CD1c-positive myeloid dendritic cell (primary cell): ENCODE results near the gene CLIP4.
"Not testable (repeated sequence)": the region's sequence is repeated elsewhere in the genome, so short reads cannot be mapped to it uniquely, and the experiment has no call there.

ENCODE experiments used
- DNase-seq: peaks from one replicate; pipeline ENCODE4 v3.0.0-alpha.2; 2016; ENCODE audit errors: extremely low spot score

CLIP4 gene, protein sequence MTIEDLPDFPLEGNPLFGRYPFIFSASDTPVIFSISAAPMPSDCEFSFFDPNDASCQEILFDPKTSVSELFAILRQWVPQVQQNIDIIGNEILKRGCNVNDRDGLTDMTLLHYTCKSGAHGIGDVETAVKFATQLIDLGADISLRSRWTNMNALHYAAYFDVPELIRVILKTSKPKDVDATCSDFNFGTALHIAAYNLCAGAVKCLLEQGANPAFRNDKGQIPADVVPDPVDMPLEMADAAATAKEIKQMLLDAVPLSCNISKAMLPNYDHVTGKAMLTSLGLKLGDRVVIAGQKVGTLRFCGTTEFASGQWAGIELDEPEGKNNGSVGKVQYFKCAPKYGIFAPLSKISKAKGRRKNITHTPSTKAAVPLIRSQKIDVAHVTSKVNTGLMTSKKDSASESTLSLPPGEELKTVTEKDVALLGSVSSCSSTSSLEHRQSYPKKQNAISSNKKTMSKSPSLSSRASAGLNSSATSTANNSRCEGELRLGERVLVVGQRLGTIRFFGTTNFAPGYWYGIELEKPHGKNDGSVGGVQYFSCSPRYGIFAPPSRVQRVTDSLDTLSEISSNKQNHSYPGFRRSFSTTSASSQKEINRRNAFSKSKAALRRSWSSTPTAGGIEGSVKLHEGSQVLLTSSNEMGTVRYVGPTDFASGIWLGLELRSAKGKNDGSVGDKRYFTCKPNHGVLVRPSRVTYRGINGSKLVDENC

DNA sequence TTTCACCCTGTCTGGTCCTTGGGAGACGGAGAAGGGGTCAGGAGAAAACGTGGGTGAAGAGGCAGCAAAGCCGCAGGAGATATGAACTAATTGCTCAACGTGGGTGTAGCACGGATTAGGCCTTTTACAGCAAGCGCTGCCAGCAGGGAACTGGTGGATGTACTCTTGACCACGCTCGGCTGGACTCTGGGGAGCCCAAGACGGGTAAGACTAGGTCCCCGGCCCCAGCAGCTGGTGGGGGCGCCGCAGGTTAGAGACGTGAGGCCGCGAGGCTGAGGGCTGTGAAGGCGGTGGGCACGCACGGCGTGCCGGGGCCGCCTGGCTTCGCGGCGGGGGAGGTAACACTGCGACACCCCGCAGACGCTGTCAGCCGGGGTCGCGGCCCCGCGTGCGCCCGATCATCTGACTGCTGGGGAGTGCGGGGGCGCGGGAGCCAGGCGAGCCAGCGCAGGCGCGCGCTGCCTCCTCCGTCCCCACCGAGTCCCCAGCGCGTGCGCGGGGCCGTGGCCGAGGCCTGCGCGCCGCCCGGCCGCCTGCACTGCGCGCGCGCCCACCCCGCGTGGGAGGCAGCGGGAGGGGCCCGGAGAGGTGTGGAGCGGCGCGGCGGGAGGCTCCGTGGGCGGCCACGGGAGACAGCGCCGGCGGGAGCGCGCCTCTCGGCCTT is at the start of gene CLIP4:
Gene CLIP4 (plus strand): TSS at position 470 of the 664 bp plus-strand sequence. CDS start 5,974 bp downstream, outside the sequence.
- peak; percentile 92 for DNase-seq

DNA sequence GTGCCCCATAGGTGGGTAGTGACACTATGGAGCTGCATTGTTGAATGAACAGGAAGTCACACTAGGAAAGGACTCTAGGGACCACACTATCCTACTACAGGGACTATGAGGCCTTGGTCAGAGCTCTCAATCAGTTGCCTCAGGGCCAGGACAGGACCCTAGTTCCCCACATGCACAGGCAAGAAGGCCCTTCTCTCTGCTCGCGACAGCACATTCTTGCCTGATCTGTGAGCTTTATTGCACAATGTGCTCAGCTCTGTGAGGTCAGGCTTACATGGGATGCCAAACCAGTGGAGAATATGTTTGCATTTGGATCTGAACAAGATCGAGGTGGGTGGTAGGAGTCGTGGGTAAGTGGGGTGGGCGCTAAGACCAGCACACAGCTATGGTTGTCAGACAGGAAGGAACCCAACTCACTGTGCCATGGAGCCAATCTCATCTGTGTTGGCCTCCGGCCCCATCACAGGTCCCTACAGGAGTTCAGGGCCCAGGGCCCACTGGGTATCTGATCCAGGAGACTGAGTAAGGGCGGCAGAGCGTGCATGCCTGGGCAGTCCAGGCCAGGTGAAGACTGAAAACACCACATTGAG is 48.8 kb upstream of the CLIP4 start:
- DNase-seq, result peak; percentile 59

DNA sequence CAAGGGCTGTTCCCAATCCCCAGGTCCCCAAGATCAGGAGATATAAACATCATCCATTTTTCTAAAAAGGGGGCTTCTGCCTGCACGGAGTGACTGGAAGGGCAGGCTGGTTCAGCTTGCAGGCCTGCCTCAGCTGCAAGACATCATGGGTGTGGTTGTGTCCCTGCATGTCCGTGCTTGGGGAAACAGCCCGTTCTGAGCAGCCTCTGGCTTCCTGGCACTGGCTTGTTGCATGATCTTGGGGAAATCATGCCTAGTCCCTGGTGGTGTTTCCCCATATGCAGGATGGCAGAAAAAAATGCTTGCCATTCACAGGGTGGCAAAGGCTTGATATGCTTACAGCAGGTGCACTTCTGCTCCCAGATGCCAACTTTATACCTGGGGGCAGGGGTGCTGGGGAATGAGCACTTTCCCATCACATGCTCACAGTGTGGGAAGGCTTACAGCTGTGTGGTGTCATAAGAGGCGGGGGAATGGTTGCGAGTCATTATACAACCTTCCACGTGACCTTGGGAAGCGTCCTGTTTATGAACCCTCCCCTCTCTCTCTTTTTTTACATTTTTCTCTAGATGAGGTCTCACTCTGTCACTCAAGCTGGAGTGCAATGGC is 48.1 kb upstream of the CLIP4 start:
- DNase-seq, result peak; percentile 24

DNA sequence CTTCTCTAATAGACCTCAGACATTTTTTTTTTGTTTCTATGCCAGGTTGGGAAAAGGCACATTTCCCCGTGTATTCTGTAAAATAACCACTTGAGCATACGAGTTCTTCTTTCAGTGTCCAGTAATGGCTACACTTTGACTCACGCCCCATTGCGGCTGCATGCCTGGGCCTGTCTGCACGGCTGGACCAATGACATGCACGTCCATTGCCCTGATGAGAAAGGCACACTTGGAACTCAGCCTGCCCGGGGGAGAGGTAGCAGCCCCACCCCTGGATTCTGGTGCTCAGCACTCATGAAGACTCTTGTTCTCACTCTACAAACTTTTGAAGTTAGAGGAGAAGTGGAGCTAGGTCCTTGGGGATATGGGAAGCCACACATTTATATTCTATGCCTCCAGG is 46.7 kb upstream of the CLIP4 start:
- no peak for DNase-seq

DNA sequence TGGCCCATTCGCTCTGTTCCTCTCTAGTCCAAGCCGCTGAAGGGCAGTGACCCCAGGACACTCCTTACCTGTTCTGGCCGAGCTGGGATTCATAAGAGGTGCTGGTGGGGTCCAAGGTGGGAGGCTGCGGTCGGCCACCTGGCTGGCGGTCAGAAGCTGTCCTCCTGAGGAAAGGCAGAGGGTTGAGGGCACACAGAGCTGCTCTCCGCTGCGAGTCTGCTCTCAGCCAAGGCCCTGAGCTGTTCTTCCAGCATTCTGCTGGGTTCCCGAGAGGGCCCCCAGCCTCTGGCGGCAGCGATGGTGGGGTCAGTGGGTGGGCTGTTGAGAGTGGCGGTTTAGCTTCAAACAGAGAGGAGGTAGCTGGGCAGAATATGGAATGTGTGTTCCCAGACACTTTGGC is 44.7 kb upstream of the CLIP4 start:
- DNase-seq, result no peak

DNA sequence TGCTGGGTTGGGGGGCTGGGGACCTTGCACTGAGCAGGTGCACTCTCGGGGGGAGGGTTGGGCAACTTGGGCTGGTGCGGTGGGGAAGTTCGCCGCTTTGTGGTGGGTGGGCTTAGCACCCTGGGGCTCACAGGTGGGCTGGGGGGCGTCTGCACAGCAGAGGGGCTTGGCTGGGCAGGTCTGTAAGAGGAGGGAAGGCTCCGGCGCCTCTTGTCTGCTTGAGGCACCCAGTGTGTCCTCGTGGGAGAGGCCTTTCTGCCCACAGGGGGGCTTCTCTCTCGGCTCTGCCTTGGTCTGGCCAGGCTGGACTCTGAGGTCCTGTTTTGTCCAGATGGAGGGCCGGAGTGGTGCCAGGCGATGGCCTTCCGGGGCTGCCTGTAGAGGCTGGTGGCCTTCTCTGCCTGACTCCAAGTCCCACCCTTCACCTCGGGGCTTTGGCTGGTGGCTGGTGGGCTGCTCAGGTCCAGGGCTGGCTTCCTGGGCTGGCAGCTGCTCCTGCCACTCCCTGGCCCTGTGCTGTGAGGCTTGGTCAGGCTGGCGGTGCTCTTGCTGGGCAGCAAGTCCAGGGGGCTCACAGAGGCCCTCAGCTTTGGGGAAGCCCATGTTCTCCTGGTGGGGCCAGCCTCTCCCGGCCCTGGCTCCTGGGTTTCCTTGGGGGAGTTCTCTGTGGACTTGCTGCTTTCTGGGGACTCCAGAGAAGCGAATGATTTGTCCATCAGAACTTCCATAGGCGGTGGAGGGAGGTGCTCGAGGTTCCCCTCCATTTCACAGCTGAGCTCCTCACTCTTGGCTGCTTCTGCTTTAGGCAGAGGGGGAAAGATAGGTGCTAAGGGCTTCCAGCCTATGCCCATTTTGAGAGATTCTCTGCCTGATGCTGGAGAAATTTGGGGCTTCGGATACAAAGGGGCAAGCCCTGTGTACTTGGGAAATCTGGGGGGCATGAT is 43.9 kb upstream of the CLIP4 start:
- no peak for DNase-seq

DNA sequence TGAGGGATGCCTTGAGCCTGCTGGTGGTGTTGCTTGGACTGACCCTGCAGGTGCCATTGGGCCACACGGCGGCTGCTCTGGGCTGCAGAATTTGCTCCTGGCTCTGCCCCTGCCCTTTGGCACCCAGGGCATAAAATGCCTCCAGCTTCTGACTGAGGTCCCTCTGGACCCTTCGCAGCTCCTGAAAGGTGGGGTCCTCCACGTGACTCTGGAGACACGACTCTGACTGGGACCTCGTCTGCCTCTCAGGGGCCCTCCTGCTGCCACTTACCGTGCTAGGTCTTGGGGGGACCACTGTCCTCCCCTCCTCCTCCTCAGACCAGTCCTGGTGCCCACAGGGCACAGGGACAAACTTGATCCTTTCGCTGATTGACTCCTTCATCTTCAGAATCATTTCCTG is 43.0 kb upstream of the CLIP4 start:
- no peak for DNase-seq

DNA sequence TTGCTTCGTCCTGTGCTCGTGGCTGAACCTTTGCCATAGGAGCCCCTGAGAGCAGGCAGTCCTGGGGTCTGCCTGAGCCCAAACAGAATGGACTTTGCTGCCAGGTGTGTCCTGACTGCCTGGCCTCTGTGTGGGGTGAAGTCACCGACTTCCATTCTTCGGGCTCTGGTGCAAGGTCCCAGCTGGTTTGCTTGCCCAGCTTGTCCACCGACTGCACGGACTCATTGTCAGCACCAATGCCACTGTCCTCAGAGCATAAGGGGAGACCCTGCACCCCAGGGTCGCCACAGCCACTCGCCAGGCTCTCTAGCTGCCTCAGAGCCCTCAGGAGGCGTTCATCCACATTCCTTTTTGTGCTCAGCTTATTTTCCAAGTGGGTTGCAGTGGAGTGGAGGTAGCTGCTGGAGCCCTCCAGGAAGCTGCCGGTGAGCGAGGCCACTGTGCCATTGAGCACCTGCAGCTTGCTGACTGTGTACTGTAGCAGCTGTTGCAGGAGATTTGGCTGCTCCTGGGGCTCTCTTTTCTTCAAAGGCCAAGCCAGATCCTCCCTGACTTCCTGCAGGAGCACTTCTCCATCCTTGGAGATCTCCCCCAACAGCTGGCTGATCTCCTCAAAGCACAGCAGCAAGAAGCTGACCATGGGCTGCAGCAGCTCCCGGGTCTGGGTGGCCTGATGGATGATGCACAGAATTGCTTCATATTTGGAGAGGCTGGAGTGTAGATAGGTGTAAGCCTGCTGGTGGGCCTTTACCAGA is 42.1 kb upstream of the CLIP4 start:
- no peak for DNase-seq

DNA sequence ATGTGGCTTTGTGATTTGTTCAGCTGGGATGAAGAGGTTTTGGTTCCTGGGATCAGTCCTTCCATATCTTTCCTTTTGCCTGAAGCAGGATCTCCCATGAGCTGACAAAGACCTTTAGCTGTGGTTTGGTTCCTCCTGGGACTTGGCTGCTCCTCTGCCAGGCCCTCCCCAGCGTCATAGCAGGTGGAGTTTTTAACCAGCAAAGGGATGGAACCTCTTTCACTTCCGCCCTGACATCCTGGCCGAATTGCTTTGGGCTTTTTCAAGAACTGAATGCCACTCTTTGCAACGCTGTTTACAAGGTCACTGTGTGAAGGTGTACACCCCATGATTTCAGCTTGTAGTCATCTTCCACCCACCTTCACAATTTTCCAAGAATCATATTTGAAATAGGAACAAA is 41.3 kb upstream of the CLIP4 start:
- DNase-seq, result peak; percentile 32

DNA sequence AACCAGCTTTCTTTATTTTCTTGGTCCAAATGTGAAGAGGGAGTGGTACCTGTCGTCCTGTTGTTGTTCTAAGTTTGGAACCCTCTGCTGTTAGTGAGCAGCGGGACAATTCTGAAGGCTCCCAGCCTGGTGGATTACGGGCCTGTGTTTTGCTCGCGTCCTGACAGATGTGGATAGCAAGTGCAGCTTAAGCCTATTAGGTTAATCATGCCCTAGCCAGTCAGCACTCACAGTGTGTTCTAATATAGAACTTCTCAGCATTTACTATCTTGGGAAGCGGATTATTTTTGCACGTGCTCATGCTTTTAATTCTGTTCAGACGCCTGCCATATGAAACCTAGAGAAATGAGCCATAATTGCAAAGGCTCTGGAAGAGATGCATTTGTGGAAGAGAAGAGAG is 40.8 kb upstream of the CLIP4 start, which contains the start of gene PCARE:
Gene PCARE (minus strand): TSS at position 113 of the 400 bp plus-strand sequence. CDS start 262 bp downstream, outside the sequence.
- DNase-seq, result no peak

DNA sequence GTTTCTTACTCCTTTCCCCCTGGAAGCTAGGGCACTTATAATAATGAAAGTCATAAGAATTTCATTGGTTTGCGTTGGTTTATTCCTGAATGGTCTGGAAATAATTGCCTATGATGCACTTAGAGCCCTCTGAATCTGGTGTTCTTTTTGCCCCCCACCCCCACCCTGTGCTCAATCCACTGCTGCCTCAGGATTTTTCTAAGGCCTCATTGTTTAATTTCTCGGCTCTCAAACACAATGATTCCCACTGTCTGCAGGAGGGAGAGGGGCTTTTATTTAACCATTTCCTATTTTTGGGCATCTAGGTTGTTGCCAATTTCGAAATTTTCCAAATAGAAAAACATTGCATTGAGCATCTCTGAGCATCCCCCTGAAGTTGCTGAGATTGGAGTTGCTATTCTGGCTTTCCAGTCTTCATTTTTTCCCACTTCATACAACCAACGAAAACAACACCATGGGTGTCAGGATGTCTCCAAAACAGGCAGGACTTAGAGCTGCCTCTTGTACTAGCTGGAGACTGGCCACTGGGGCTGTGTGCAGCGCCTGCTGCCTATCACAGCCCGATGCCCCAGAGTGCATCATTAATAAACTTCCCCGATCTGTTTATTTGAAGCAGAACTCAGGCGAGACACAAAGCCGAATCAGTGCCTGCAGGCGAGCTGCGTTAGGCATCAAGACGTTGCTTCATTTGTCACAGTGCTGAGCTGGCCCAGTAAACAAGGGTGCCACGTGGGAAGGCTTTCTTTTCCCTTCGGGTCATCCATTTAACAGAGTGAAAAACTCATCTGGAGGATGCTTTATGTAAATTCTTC is 39.1 kb upstream of the CLIP4 start:
- DNase-seq, result no peak

DNA sequence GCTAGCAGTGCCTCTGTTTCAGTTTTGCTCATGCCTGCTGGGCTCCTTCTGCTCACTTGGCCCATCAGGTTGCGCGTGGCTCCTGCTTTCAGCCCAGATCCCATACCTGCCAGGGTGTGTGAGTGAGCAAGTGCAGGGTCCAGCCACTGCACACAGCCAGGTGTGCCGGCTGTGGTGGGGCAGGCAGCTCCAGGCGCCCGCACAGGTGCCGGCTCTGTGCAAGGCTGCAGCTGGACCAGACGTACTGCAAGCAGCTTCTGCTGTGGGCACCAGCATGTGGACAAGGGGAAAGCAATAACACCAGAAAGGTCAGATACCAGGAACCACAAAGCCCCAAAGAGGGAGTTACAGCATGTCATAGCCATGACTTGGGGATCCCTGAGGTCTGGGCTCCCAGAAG is 35.3 kb upstream of the CLIP4 start:
- DNase-seq, result no peak

DNA sequence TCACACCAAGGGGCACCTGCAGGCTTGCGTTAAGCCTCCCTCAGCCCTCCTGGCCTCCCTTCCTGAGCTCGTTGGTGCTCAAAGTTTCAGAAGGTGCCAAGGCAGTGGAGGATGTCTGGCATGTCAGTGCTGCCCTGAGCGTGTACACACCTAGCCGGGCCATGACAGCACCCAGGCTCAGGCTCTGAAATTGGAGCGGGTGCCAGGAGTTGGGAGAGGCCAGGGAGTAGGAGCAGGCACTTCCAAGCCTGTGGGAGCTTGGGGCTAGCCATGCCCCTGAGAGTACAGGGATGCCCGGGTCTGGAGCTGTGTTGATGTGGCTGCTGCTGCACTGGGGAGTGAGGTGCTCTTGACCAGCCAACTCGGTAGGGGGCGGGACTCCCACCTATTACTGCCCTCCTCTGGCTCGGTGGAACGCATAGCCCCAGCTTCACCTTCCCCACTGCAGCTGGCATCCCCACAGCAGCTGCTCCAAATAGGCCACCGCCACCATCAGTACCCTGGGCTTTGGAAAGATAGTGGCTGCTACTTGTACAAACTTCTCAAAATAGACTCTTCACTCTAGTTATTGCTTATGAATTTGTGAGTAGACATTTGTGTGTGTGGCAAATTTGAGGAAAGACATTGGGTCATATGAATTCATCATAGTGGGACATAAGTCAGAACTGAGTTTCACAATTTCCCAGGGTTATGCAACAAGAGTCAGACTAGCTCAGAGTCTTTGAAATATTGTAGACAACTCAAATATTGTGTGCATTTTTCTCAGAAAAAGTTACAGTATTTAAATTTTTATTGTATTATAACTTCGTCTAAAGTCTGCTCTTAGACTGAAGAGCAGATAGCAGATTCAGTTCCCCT is 34.1 kb upstream of the CLIP4 start:
- peak; percentile 84 for DNase-seq

DNA sequence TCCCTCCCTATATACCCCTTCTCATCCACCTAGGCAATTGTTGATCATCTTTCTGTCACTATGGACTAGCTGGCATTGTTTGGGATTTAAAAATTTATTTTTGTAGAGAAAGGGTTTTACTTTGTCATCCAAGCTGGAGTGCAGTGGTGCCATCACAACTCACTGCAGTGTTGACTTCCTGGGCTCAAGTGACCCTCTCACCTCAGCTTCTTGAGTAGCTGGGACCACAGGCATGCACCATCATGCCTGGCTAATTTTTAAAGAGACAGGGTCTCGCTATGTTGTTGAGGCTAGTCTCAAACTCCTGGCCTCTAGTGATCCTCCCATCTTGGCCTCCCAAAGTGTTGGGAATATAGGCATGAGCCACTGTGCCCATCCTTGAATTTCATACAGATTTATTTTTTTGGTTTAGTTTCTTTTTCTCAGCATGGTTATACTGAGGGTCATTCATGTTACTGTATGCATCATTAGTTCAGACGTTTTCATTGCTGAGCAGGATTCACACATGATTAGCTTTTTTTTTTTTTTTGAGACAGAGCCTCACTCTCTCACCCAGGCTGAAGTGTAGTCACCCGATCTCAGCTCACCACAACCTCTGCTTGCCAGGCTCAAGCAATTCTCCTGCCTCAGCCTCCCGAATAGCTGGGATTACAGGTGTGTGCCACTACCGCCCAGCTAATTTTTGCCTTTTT is 32.3 kb upstream of the CLIP4 start:
- DNase-seq, result no peak

DNA sequence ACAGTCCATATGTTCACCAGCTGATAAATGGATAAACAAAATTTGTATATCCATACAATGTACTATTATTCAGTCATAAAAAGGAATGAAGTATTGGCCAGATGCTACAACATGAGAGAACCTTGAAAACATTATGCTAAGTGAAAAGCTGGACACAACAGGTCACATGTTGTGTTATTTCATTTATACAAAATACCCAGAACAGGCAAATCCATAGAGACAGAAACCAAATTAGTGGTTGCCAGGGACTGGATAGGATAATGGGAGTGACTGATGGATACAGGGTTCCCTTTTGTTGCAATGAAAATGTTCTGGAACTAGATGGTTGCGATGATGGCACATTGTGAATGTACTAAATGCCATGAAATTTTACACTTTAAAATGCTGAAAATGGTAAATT is 30.7 kb upstream of the CLIP4 start:
- no peak for DNase-seq

DNA sequence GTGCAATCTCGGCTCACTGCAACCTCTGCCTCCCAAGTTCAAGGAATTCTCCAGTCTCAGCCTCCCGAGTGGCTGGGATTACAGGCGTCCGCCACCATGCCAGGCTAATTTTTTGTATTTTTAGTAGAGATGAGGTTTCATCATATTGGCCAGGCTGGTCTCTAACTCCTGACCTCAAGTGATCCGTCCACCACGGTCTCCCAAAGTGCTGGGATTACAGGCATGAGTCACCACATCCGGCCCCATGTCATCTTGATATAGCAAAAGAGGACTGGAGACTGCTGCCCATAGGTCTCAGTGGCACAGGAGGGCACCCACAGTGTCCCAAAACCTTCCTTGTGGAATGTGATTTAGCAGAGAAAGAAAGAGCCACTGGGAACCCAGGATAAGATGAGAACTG is 24.9 kb upstream of the CLIP4 start:
- DNase-seq, result not testable (repeated sequence)

DNA sequence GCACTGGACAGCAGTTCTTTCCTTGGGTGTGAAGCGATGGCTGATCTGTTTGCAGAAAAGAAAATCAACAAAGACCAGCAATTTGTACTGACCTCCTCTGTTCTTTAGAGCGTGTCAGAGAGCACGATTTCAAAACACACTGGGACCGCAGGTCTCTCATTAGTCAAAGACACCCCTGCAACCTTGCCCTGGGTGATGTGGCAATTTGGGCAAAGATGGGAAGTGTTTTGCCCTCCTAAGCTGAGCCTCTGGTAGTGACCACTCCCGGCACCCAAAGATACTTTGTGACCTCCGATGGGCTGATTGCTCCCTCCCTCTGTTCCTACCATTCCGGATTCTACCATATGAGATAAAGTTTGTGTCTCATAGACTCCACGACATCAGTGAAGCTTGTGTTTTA is 18.2 kb upstream of the CLIP4 start:
- no peak for DNase-seq
